ENCODE measurements around the gene AQP9.
A peak's percentile ranks its signal among the peaks of the same experiment; 100 is the strongest.

Gene AQP9

GRCh38 chr15:58223432-58223831 is 85.3 kb downstream of the AQP9 start:
- no peak overlapping the region for H3K4me3 ChIP-seq (ENCODE audit: low read depth, low read length)
- no peak for TF ChIP-seq CTCF (IDR thresholded peaks at IDR 0.05; ENCODE audit: borderline replicate concordance, insufficient read depth, low read depth, low read length)

- H3K4me3 ChIP-seq (ENCODE audit: low read depth, low read length): no peak overlapping the region
- no peak for TF ChIP-seq CTCF (IDR thresholded peaks at IDR 0.05; ENCODE audit: borderline replicate concordance, insufficient read depth, low read depth, low read length)
Measured at GRCh38 chr15:58224068-58224467, 85.9 kb downstream of the AQP9 start.

- peak; percentile 63 for TF ChIP-seq CTCF (IDR thresholded peaks at IDR 0.05; ENCODE audit: borderline replicate concordance, insufficient read depth, low read depth, low read length)
- no peak overlapping the region for H3K4me3 ChIP-seq (ENCODE audit: low read depth, low read length)
Measured at GRCh38 chr15:58227706-58228543, 89.7 kb downstream of the AQP9 start.

- no peak overlapping the region for H3K4me3 ChIP-seq (ENCODE audit: low read depth, low read length)
Measured at GRCh38 chr15:58228718-58229117, 90.5 kb downstream of the AQP9 start.

GRCh38 chr15:58229297-58229768 is 91.2 kb downstream of the AQP9 start:
- TF ChIP-seq CTCF (IDR thresholded peaks at IDR 0.05; ENCODE audit: borderline replicate concordance, insufficient read depth, low read depth, low read length): no peak
- H3K4me3 ChIP-seq (ENCODE audit: low read depth, low read length): no peak overlapping the region

More at GRCh38 chr15:58228718-58229117, 90.5 kb downstream of the AQP9 start:
- TF ChIP-seq CTCF (IDR thresholded peaks at IDR 0.05; ENCODE audit: borderline replicate concordance, insufficient read depth, low read depth, low read length): no peak

- no peak overlapping the region for H3K4me3 ChIP-seq (ENCODE audit: low read depth, low read length)
- TF ChIP-seq CTCF (IDR thresholded peaks at IDR 0.05; ENCODE audit: borderline replicate concordance, insufficient read depth, low read depth, low read length): no peak
Measured at GRCh38 chr15:58232281-58233065, 94.3 kb downstream of the AQP9 start.

Data from GM12875 (cell line).